IMR-90 (cell line): ENCODE data around the gene OR2A2.

ENCODE experiments used
- BHLHE40 ChIP-seq: fragments of 150-350 bp; IDR thresholded peaks from 2 replicates; pipeline ENCODE4 v1.6.1; 2016; ENCODE audit warnings: mild to moderate bottlenecking, low read depth, low read length
- CHD1 ChIP-seq: IDR thresholded peaks from 2 replicates; pipeline ENCODE4 v1.6.1; 2012; ENCODE audit warnings: low read depth, low read length, improper control_type of control experiment
- CTCF ChIP-seq: conservative IDR thresholded peaks from 2 replicates; pipeline ENCODE4 v1.5.1; 2012; ENCODE audit warnings: mild to moderate bottlenecking, low read depth, low read length, improper control_type of control experiment
- POLR2A ChIP-seq: IDR thresholded peaks from 2 replicates; pipeline ENCODE4 v1.6.1; 2012; ENCODE audit warnings: mild to moderate bottlenecking, low read depth, low read length
- RAD21 ChIP-seq: IDR thresholded peaks from 2 replicates; pipeline ENCODE4 v1.6.1; 2012; ENCODE audit warnings: low read length, improper control_type of control experiment
- RCOR1 ChIP-seq: IDR thresholded peaks from 2 replicates; pipeline ENCODE4 v1.6.1; 2012; ENCODE audit warnings: mild to moderate bottlenecking, low read length, improper control_type of control experiment; ENCODE audit not compliant: insufficient replicate concordance
- RFX5 ChIP-seq: IDR thresholded peaks from 2 replicates; pipeline ENCODE4 v1.8.0; 2012; ENCODE audit warnings: low read depth, mild to moderate bottlenecking, low read length, moderate library complexity
- SMC3 ChIP-seq: fragments of 150-350 bp; IDR thresholded peaks from 2 replicates; pipeline ENCODE4 v1.6.1; 2016; ENCODE audit warnings: low read depth, mild to moderate bottlenecking, antibody characterized with exemption, low read length, moderate library complexity

GRCh38 chr7:144098776-144099175, 10.6 kb upstream of the OR2A2 start:
- no peak for TF ChIP-seq CTCF
- no peak for TF ChIP-seq RFX5
- no peak for TF ChIP-seq POLR2A
- no peak for TF ChIP-seq BHLHE40
- TF ChIP-seq CHD1 = no peak
- no peak for TF ChIP-seq SMC3
- no peak for TF ChIP-seq RAD21
- no peak for TF ChIP-seq RCOR1
